Measurements from ENCODE around the gene TPK1. TPM values are rescaled to one million over a fixed set of nuclear protein-coding genes. Genes with fewer than 3 reads are reported as not detected.

TPK1 gene
- polyA plus RNA-seq, 4 donors, result 2.7 to 21.9 (median 15.3) TPM

DNA sequence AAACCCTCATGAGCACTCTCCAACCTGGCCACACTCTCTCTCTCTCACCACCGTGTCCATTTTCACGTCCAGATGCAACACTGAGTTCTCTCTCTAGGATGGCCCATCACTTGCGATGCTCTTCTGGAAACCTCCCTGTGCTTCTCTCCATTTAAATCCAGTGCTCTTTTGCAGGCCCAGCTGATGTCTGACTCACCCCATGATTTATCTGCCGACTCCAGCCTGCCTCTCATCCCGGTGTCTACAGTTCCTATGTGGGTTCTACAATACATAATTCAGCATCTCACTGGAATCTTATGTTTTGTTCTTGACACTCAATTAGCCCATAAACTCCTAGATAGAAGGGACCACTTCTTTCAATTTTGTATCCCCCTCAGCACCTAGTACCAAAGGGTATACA, 5.0 kb downstream of the TPK1 start:
- FAIRE-seq (no peak), DNase-seq (no peak)
- H3K36me3 ChIP-seq (ENCODE audit: control insufficient read depth in 3 of 3, insufficient read depth in 2 of 3, low read depth in 1 of 3, low read length in 3 of 3), result no peaks in the 10 kb centered on the region
- peaks cover 2 to 21% of the 10 kb centered on the region in 2 donors for H3K9me3 ChIP-seq (ENCODE audit: control insufficient read depth in 2 of 2, insufficient read depth in 1 of 2, low read depth in 1 of 2, low read length in 1 of 2)
- H3K4me1 ChIP-seq (ENCODE audit: control insufficient read depth in 3 of 3, insufficient read depth in 2 of 3, low read depth in 1 of 3, low read length in 2 of 3), result peaks cover 0 to 12% (median 4%) of the 10 kb centered on the region in 3 donors
- no peak overlapping the region for H3K4me3 ChIP-seq (ENCODE audit: low read depth in 1 of 3, low read length in 3 of 3)
- H3K27me3 ChIP-seq (ENCODE audit: control insufficient read depth in 3 of 3, insufficient read depth in 3 of 3, low read length in 3 of 3), result no peaks in the 10 kb centered on the region
- H3K27ac ChIP-seq (ENCODE audit: low read depth in 1 of 3, low read length in 2 of 3), result peak overlapping the region in 1 of 3 donors; percentile 8
- WGBS, 3 donors, result 95 to 98% (median 97%) methylated on average over 5 of the region's 5 CpGs

GRCh38 chr7:144830024-144830785, 5.6 kb downstream of the TPK1 start:
- H3K9me3 ChIP-seq (ENCODE audit: control insufficient read depth in 2 of 2, insufficient read depth in 1 of 2, low read depth in 1 of 2, low read length in 1 of 2), result peaks cover 2 to 21% of the 10 kb centered on the region in 2 donors
- FAIRE-seq (peak; percentile 96), DNase-seq (peak; percentile 84 to 97)
- peak overlapping the region in 1 of 3 donors; percentile 60 for H3K27ac ChIP-seq (ENCODE audit: low read depth in 1 of 3, low read length in 2 of 3)
- WGBS, 3 donors, result 43 to 60% (median 49%) methylated on average over 2 of the region's 2 CpGs
- no peak overlapping the region for H3K4me3 ChIP-seq (ENCODE audit: low read depth in 1 of 3, low read length in 3 of 3)
- H3K36me3 ChIP-seq (ENCODE audit: control insufficient read depth in 3 of 3, insufficient read depth in 2 of 3, low read depth in 1 of 3, low read length in 3 of 3), result no peaks in the 10 kb centered on the region
- H3K27me3 ChIP-seq (ENCODE audit: control insufficient read depth in 3 of 3, insufficient read depth in 3 of 3, low read length in 3 of 3), result no peaks in the 10 kb centered on the region
- H3K4me1 ChIP-seq (ENCODE audit: control insufficient read depth in 3 of 3, insufficient read depth in 2 of 3, low read depth in 1 of 3, low read length in 2 of 3), result peaks cover 0 to 12% (median 4%) of the 10 kb centered on the region in 3 donors

GRCh38 chr7:144827621-144828020, 8.2 kb downstream of the TPK1 start:
- DNase-seq (no peak), FAIRE-seq (no peak)
- Histone ChIP-seq H3K4me3 (ENCODE audit: low read depth in 1 of 3, low read length in 3 of 3) (no peak overlapping the region), H3K4me1 (ENCODE audit: control insufficient read depth in 3 of 3, insufficient read depth in 2 of 3, low read depth in 1 of 3, low read length in 2 of 3) (peaks cover 0 to 8% (median 0%) of the 10 kb centered on the region in 3 donors), H3K9me3 (ENCODE audit: control insufficient read depth in 2 of 2, insufficient read depth in 1 of 2, low read depth in 1 of 2, low read length in 1 of 2) (peaks cover 2 to 17% of the 10 kb centered on the region in 2 donors), H3K27me3 (ENCODE audit: control insufficient read depth in 3 of 3, insufficient read depth in 3 of 3, low read length in 3 of 3) (no peaks in the 10 kb centered on the region), H3K36me3 (ENCODE audit: control insufficient read depth in 3 of 3, insufficient read depth in 2 of 3, low read depth in 1 of 3, low read length in 3 of 3) (no peaks in the 10 kb centered on the region), H3K27ac (ENCODE audit: low read depth in 1 of 3, low read length in 2 of 3) (no peak overlapping the region)
- 66 to 79% (median 68%) methylated on average over 4 of the region's 4 CpGs for WGBS, 3 donors

- Histone ChIP-seq H3K27me3 (ENCODE audit: control insufficient read depth in 3 of 3, insufficient read depth in 3 of 3, low read length in 3 of 3) (no peaks in the 10 kb centered on the region), H3K4me3 (ENCODE audit: low read depth in 1 of 3, low read length in 3 of 3) (no peak overlapping the region), H3K27ac (ENCODE audit: low read depth in 1 of 3, low read length in 2 of 3) (no peak overlapping the region), H3K9me3 (ENCODE audit: control insufficient read depth in 2 of 2, insufficient read depth in 1 of 2, low read depth in 1 of 2, low read length in 1 of 2) (peaks cover 0 to 12% of the 10 kb centered on the region in 2 donors), H3K4me1 (ENCODE audit: control insufficient read depth in 3 of 3, insufficient read depth in 2 of 3, low read depth in 1 of 3, low read length in 2 of 3) (peaks cover 0 to 12% (median 3%) of the 10 kb centered on the region in 3 donors), H3K36me3 (ENCODE audit: control insufficient read depth in 3 of 3, insufficient read depth in 2 of 3, low read depth in 1 of 3, low read length in 3 of 3) (no peaks in the 10 kb centered on the region)
- DNase-seq (no peak), FAIRE-seq (no peak)
Measured at GRCh38 chr7:144826208-144826607, 9.6 kb downstream of the TPK1 start.

- peaks cover 0 to 12% (median 6%) of the 10 kb centered on the region in 3 donors for H3K4me1 ChIP-seq (ENCODE audit: control insufficient read depth in 3 of 3, insufficient read depth in 2 of 3, low read depth in 1 of 3, low read length in 2 of 3)
- no peaks in the 10 kb centered on the region for H3K36me3 ChIP-seq (ENCODE audit: control insufficient read depth in 3 of 3, insufficient read depth in 2 of 3, low read depth in 1 of 3, low read length in 3 of 3)
- H3K9me3 ChIP-seq (ENCODE audit: control insufficient read depth in 2 of 2, insufficient read depth in 1 of 2, low read depth in 1 of 2, low read length in 1 of 2), result no peaks in the 10 kb centered on the region
- FAIRE-seq (no peak), DNase-seq (no peak)
- no peak overlapping the region for H3K4me3 ChIP-seq (ENCODE audit: low read depth in 1 of 3, low read length in 3 of 3)
- no peak overlapping the region for H3K27ac ChIP-seq (ENCODE audit: low read depth in 1 of 3, low read length in 2 of 3)
- no peaks in the 10 kb centered on the region for H3K27me3 ChIP-seq (ENCODE audit: control insufficient read depth in 3 of 3, insufficient read depth in 3 of 3, low read length in 3 of 3)
- 64 to 74% (median 73%) methylated on average over 3 of the region's 3 CpGs for whole genome bisulfite sequencing, 3 donors
Measured at GRCh38 chr7:144824360-144824759, 11.5 kb downstream of the TPK1 start.

GRCh38 chr7:144822223-144822622, 13.6 kb downstream of the TPK1 start:
- Histone ChIP-seq H3K4me1 (ENCODE audit: control insufficient read depth in 3 of 3, insufficient read depth in 2 of 3, low read depth in 1 of 3, low read length in 2 of 3) (peaks cover 5 to 8% (median 6%) of the 10 kb centered on the region in 3 donors), H3K27ac (ENCODE audit: low read depth in 1 of 3, low read length in 2 of 3) (no peak overlapping the region), H3K36me3 (ENCODE audit: control insufficient read depth in 3 of 3, insufficient read depth in 2 of 3, low read depth in 1 of 3, low read length in 3 of 3) (no peaks in the 10 kb centered on the region), H3K9me3 (ENCODE audit: control insufficient read depth in 2 of 2, insufficient read depth in 1 of 2, low read depth in 1 of 2, low read length in 1 of 2) (no peaks in the 10 kb centered on the region), H3K27me3 (ENCODE audit: control insufficient read depth in 3 of 3, insufficient read depth in 3 of 3, low read length in 3 of 3) (no peaks in the 10 kb centered on the region), H3K4me3 (ENCODE audit: low read depth in 1 of 3, low read length in 3 of 3) (no peak overlapping the region)
- FAIRE-seq (no peak), DNase-seq (peak; percentile 55 to 73)
- 24 to 63% (median 48%) methylated on average over 3 of the region's 3 CpGs for WGBS, 3 donors

DNA sequence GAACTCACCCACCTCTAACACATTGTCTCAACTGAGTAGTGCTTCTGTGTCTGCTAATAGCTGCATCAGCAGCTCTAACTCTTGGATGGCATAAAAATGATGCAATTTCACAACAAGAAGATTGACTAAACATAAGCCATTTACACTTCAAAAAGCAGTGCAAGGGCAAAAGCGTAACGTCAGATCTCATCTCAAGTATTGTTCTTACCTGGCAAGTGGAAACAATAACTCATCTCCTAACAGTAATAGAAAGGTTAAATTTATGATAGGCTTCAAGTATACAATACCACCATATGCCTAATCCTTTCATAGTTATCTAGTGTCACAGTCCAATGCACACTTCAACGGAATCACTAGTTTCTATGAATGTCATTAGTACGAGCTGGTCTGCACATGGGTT, 14.8 kb downstream of the TPK1 start:
- 65 to 75% (median 71%) methylated on average over 4 of the region's 4 CpGs for WGBS, 3 donors
- FAIRE-seq, result no peak
- H3K4me3 ChIP-seq (ENCODE audit: low read depth in 1 of 3, low read length in 3 of 3), result no peak overlapping the region
- no peaks in the 10 kb centered on the region for H3K27me3 ChIP-seq (ENCODE audit: control insufficient read depth in 3 of 3, insufficient read depth in 3 of 3, low read length in 3 of 3)
- peaks cover 5 to 7% (median 6%) of the 10 kb centered on the region in 3 donors for H3K4me1 ChIP-seq (ENCODE audit: control insufficient read depth in 3 of 3, insufficient read depth in 2 of 3, low read depth in 1 of 3, low read length in 2 of 3)
- H3K27ac ChIP-seq (ENCODE audit: low read depth in 1 of 3, low read length in 2 of 3), result no peak overlapping the region
- H3K36me3 ChIP-seq (ENCODE audit: control insufficient read depth in 3 of 3, insufficient read depth in 2 of 3, low read depth in 1 of 3, low read length in 3 of 3), result no peaks in the 10 kb centered on the region
- H3K9me3 ChIP-seq (ENCODE audit: control insufficient read depth in 2 of 2, insufficient read depth in 1 of 2, low read depth in 1 of 2, low read length in 1 of 2), result no peaks in the 10 kb centered on the region
- DNase-seq, result no peak

GRCh38 chr7:144820552-144820951, 15.3 kb downstream of the TPK1 start:
- Histone ChIP-seq H3K36me3 (ENCODE audit: control insufficient read depth in 3 of 3, insufficient read depth in 2 of 3, low read depth in 1 of 3, low read length in 3 of 3) (no peaks in the 10 kb centered on the region), H3K4me1 (ENCODE audit: control insufficient read depth in 3 of 3, insufficient read depth in 2 of 3, low read depth in 1 of 3, low read length in 2 of 3) (peaks cover 4 to 6% (median 5%) of the 10 kb centered on the region in 3 donors), H3K27me3 (ENCODE audit: control insufficient read depth in 3 of 3, insufficient read depth in 3 of 3, low read length in 3 of 3) (no peaks in the 10 kb centered on the region), H3K9me3 (ENCODE audit: control insufficient read depth in 2 of 2, insufficient read depth in 1 of 2, low read depth in 1 of 2, low read length in 1 of 2) (no peaks in the 10 kb centered on the region), H3K27ac (ENCODE audit: low read depth in 1 of 3, low read length in 2 of 3) (no peak overlapping the region), H3K4me3 (ENCODE audit: low read depth in 1 of 3, low read length in 3 of 3) (no peak overlapping the region)
- DNase-seq (no peak), FAIRE-seq (no peak)

- no peak for FAIRE-seq
- WGBS, 3 donors, result 78 to 94% (median 89%) methylated on average over 1 of the region's 1 CpG
- no peaks in the 10 kb centered on the region for H3K27me3 ChIP-seq (ENCODE audit: control insufficient read depth in 3 of 3, insufficient read depth in 3 of 3, low read length in 3 of 3)
- H3K27ac ChIP-seq (ENCODE audit: low read depth in 1 of 3, low read length in 2 of 3), result no peak overlapping the region
- H3K9me3 ChIP-seq (ENCODE audit: control insufficient read depth in 2 of 2, insufficient read depth in 1 of 2, low read depth in 1 of 2, low read length in 1 of 2), result no peaks in the 10 kb centered on the region
- H3K36me3 ChIP-seq (ENCODE audit: control insufficient read depth in 3 of 3, insufficient read depth in 2 of 3, low read depth in 1 of 3, low read length in 3 of 3), result no peaks in the 10 kb centered on the region
- no peak overlapping the region for H3K4me3 ChIP-seq (ENCODE audit: low read depth in 1 of 3, low read length in 3 of 3)
- peaks cover 4 to 6% (median 5%) of the 10 kb centered on the region in 3 donors for H3K4me1 ChIP-seq (ENCODE audit: control insufficient read depth in 3 of 3, insufficient read depth in 2 of 3, low read depth in 1 of 3, low read length in 2 of 3)
- DNase-seq, result no peak
Measured at GRCh38 chr7:144819566-144819965, 16.3 kb downstream of the TPK1 start.
